Activated CD4-positive, alpha-beta T cell treated with anti-CD3 and anti-CD28 coated beads for 36 hours (primary cell): ENCODE results near the gene RXRG. TPM values are rescaled to one million over a fixed set of nuclear protein-coding genes. Genes with fewer than 3 reads are reported as not detected.
A peak's percentile ranks its signal among the peaks of the same experiment; 100 is the strongest.

Source experiments
- ATAC-seq: fragments of 200-7000 bp; cut with Tn5 transposase; one replicate; pipeline ENCODE4 v1.10.0; 2021; ENCODE audit warnings: mild to moderate bottlenecking, moderate library complexity
- CTCF ChIA-PET: fragments of 350-600 bp; sonication (Branson Sonifier 250); formaldehyde crosslinking; loops from one replicate; lab custom pipeline; 2021; ENCODE audit warnings: antibody characterized with exemption; lab: Charles Lee
- POLR2A ChIA-PET: fragments of 350-600 bp; sonication (Branson Sonifier 250); formaldehyde crosslinking; loops from one replicate; lab custom pipeline; 2021; ENCODE audit warnings: antibody characterized with exemption, inconsistent platforms; lab: Charles Lee
- DNase-seq: peaks from one replicate; pipeline ENCODE4 v3.0.0-alpha.2; 2020
- H3K27ac Mint-ChIP-seq: one replicate; pipeline ENCODE4 v1.8.0; 2021; ENCODE audit warnings: mixed read lengths
- H3K27me3 Mint-ChIP-seq: one replicate; pipeline ENCODE4 v1.8.0; 2021; ENCODE audit warnings: mixed read lengths
- H3K36me3 Mint-ChIP-seq: one replicate; pipeline ENCODE4 v1.8.0; 2021; ENCODE audit warnings: low read depth, mixed read lengths
- H3K4me1 Mint-ChIP-seq: one replicate; pipeline ENCODE4 v1.8.0; 2021; ENCODE audit warnings: mixed read lengths
- H3K4me3 Mint-ChIP-seq: one replicate; pipeline ENCODE4 v1.8.0; 2021; ENCODE audit warnings: mild to moderate bottlenecking, moderate library complexity, mixed read lengths
- H3K9me3 Mint-ChIP-seq: one replicate; pipeline ENCODE4 v1.8.0; 2021; ENCODE audit warnings: low read depth, mixed read lengths
- intact Hi-C, 2 experiments: fragments of 100-400 bp; cut with DNase I in 1 of 2; cut with micrococcal nuclease in 1 of 2; formaldehyde crosslinking; loops; one replicate each; pipeline versions ENCODE4 v1.14.2 to v1.15.1; 2022 to 2024; cut with DNase I, micrococcal nuclease
- total RNA-seq, 2 experiments: library from RNA; stranded (reverse); gene quantifications; one replicate each; pipeline ENCODE4 v1.2.3, GENCODE V29; 2021

RXRG gene
- total RNA-seq, 2 experiments from 2014 or later: 0.16 TPM; not detected in 1

GRCh38 chr1:165387961-165388360, 57.0 kb downstream of the RXRG start:
- Mint-ChIP-seq H3K27ac (no peak overlapping the region), H3K4me1 (peaks cover 8% of the 10 kb centered on the region), H3K4me3 (no peak overlapping the region), H3K9me3 (no peaks in the 10 kb centered on the region), H3K36me3 (no peaks in the 10 kb centered on the region), H3K27me3 (peaks cover 60% of the 10 kb centered on the region)
- POLR2A ChIA-PET: no interaction called here
- no peak for DNase-seq
- no peak for ATAC-seq
- intact Hi-C loops: no loop called here
- CTCF ChIA-PET: interaction anchor here (0.7 to 3.2 kb wide), 3 partner anchors 20 to 205 kb away, joined by 3 to 21 read pairs (median 4); no protein-coding TSS in a partner anchor

GRCh38 chr1:165387505-165387904, 57.4 kb downstream of the RXRG start:
- Mint-ChIP-seq H3K27ac (no peak overlapping the region), H3K36me3 (no peaks in the 10 kb centered on the region), H3K4me1 (peaks cover 3% of the 10 kb centered on the region), H3K27me3 (peaks cover 58% of the 10 kb centered on the region), H3K9me3 (no peaks in the 10 kb centered on the region), H3K4me3 (no peak overlapping the region)
- ATAC-seq: no peak
- CTCF ChIA-PET: interaction anchor here (0.9 to 3.2 kb wide), 2 partner anchors 20 to 205 kb away, joined by 4 to 21 read pairs; no protein-coding TSS in a partner anchor
- intact Hi-C loops: no loop called here
- POLR2A ChIA-PET: no interaction called here
- DNase-seq: no peak

GRCh38 chr1:165383599-165384405, 61.1 kb downstream of the RXRG start:
- CTCF ChIA-PET: interaction anchor here (0.6 to 2.4 kb wide), 7 partner anchors 10 to 531 kb away, joined by 3 to 16 read pairs (median 3); no protein-coding TSS in a partner anchor
- H3K4me1 Mint-ChIP-seq: no peaks in the 10 kb centered on the region
- peaks cover 46% of the 10 kb centered on the region for H3K27me3 Mint-ChIP-seq
- H3K4me3 Mint-ChIP-seq: no peak overlapping the region
- H3K27ac Mint-ChIP-seq: no peak overlapping the region
- H3K36me3 Mint-ChIP-seq: no peaks in the 10 kb centered on the region
- DNase-seq (no peak), ATAC-seq (no peak)
- H3K9me3 Mint-ChIP-seq: no peaks in the 10 kb centered on the region
- POLR2A ChIA-PET: no interaction called here
- intact Hi-C loops: no loop called here

- ChIA-PET POLR2A (no interaction called here), CTCF (interaction anchor here (0.6 to 1.0 kb wide), 2 partner anchors 20 to 531 kb away, joined by 3 read pairs; no protein-coding TSS in a partner anchor)
- Mint-ChIP-seq H3K27ac (no peak overlapping the region), H3K9me3 (no peaks in the 10 kb centered on the region), H3K4me3 (no peak overlapping the region), H3K27me3 (peaks cover 42% of the 10 kb centered on the region), H3K36me3 (no peaks in the 10 kb centered on the region), H3K4me1 (no peaks in the 10 kb centered on the region)
- DNase-seq: no peak
- intact Hi-C loops: no loop called here
- no peak for ATAC-seq
Observed at GRCh38 chr1:165383067-165383466, 61.9 kb downstream of the RXRG start.

GRCh38 chr1:165381745-165382505, 63.0 kb downstream of the RXRG start:
- ATAC-seq (peak; percentile 42), DNase-seq (no peak)
- no peak overlapping the region for H3K27ac Mint-ChIP-seq
- no peaks in the 10 kb centered on the region for H3K9me3 Mint-ChIP-seq
- H3K36me3 Mint-ChIP-seq: no peaks in the 10 kb centered on the region
- ChIA-PET CTCF (interaction anchor here (0.6 to 1.8 kb wide), 6 partner anchors 11 to 526 kb away, joined by 3 to 7 read pairs (median 3); no protein-coding TSS in a partner anchor), POLR2A (interaction anchor here (0.5 kb wide), 1 partner anchor 1108 kb away, joined by 3 read pairs; no protein-coding TSS in a partner anchor)
- H3K27me3 Mint-ChIP-seq: peaks cover 41% of the 10 kb centered on the region
- intact Hi-C loops: no loop called here
- peaks cover 4% of the 10 kb centered on the region for H3K4me1 Mint-ChIP-seq
- no peak overlapping the region for H3K4me3 Mint-ChIP-seq

GRCh38 chr1:165376811-165377311, 68.1 kb downstream of the RXRG start:
- DNase-seq (no peak), ATAC-seq (no peak)
- H3K27me3 Mint-ChIP-seq: peaks cover 53% of the 10 kb centered on the region
- H3K4me3 Mint-ChIP-seq: peak overlapping the region; percentile 54
- H3K9me3 Mint-ChIP-seq: no peaks in the 10 kb centered on the region
- ChIA-PET CTCF (interaction anchor here (0.6 to 2.7 kb wide), 2 partner anchors 9 to 879 kb away, joined by 3 to 22 read pairs; no protein-coding TSS in a partner anchor), POLR2A (no interaction called here)
- H3K36me3 Mint-ChIP-seq: no peaks in the 10 kb centered on the region
- peaks cover 16% of the 10 kb centered on the region for H3K4me1 Mint-ChIP-seq
- no peak overlapping the region for H3K27ac Mint-ChIP-seq
- intact Hi-C loops: no loop called here

GRCh38 chr1:165376041-165376810, 68.7 kb downstream of the RXRG start:
- POLR2A ChIA-PET: no interaction called here
- H3K27me3 Mint-ChIP-seq: peaks cover 57% of the 10 kb centered on the region

GRCh38 chr1:165375623-165376022, 69.3 kb downstream of the RXRG start:
- ChIA-PET CTCF (interaction anchor here (0.7 to 2.7 kb wide), 6 partner anchors 8 to 1103 kb away, joined by 3 to 22 read pairs (median 4); no protein-coding TSS in a partner anchor), POLR2A (no interaction called here)
- Mint-ChIP-seq H3K4me3 (no peak overlapping the region), H3K9me3 (no peaks in the 10 kb centered on the region), H3K36me3 (no peaks in the 10 kb centered on the region), H3K27me3 (peaks cover 59% of the 10 kb centered on the region), H3K4me1 (peaks cover 16% of the 10 kb centered on the region), H3K27ac (no peak overlapping the region)
- intact Hi-C loops: no loop called here
- ATAC-seq: no peak
- DNase-seq: no peak

More at GRCh38 chr1:165376041-165376810, 68.7 kb downstream of the RXRG start:
- H3K4me1 Mint-ChIP-seq: peaks cover 16% of the 10 kb centered on the region
- peak overlapping the region; percentile 54 for H3K4me3 Mint-ChIP-seq
- intact Hi-C loops: no loop called here
- ATAC-seq (peak; percentile 92), DNase-seq (peak; percentile 73)
- H3K27ac Mint-ChIP-seq: no peak overlapping the region
- no peaks in the 10 kb centered on the region for H3K9me3 Mint-ChIP-seq
- H3K36me3 Mint-ChIP-seq: no peaks in the 10 kb centered on the region
- CTCF ChIA-PET: interaction anchor here (0.7 to 2.7 kb wide), 6 partner anchors 9 to 1102 kb away, joined by 3 to 22 read pairs (median 4); no protein-coding TSS in a partner anchor

- no peak overlapping the region for H3K4me3 Mint-ChIP-seq
- H3K4me1 Mint-ChIP-seq: peaks cover 10% of the 10 kb centered on the region
- H3K36me3 Mint-ChIP-seq: no peaks in the 10 kb centered on the region
- H3K27ac Mint-ChIP-seq: no peak overlapping the region
- ATAC-seq (no peak), DNase-seq (no peak)
- intact Hi-C loops: no loop called here
- H3K27me3 Mint-ChIP-seq: peaks cover 69% of the 10 kb centered on the region
- ChIA-PET CTCF (no interaction called here), POLR2A (no interaction called here)
- H3K9me3 Mint-ChIP-seq: no peaks in the 10 kb centered on the region
Observed at GRCh38 chr1:165371588-165372225, 73.2 kb downstream of the RXRG start.

GRCh38 chr1:165369255-165369848, 75.6 kb downstream of the RXRG start:
- peak; percentile 78 for DNase-seq
- ATAC-seq: peak; percentile 61
- intact Hi-C loops: loop anchor here in 1 of 2 experiments (1.0 to 5.0 kb wide), 3 partner anchors 111 to 252 kb away; no protein-coding TSS in a partner anchor
- Mint-ChIP-seq H3K4me1 (no peaks in the 10 kb centered on the region), H3K4me3 (no peak overlapping the region), H3K27ac (no peak overlapping the region), H3K36me3 (no peaks in the 10 kb centered on the region), H3K9me3 (no peaks in the 10 kb centered on the region), H3K27me3 (peaks cover 70% of the 10 kb centered on the region)
- POLR2A ChIA-PET: no interaction called here
- CTCF ChIA-PET: interaction anchor here (0.7 to 4.5 kb wide), 17 partner anchors 8 to 545 kb away, joined by 3 to 56 read pairs (median 5); partner anchors contain the start of gene LMX1A
